ENCODE data around the gene GRM5.

GRCh38 chr11:89015614-89016013 lies 50.2 kb downstream of the GRM5 start:
- TF ChIP-seq POLR2A (IDR thresholded peaks at IDR 0.05) (no peak), CTCF (IDR thresholded peaks at IDR 0.05) (no peak)
